GM18498 (cell line): ENCODE measurements around the gene TMEM170A.
"Not testable (repeated sequence)": the region's sequence is repeated elsewhere in the genome, so short reads cannot be mapped to it uniquely, and the experiment has no call there.

Experiments used
- ATAC-seq: cut with Tn5 transposase; IDR thresholded peaks from one replicate; pipeline ENCODE4 v1.9.1; 2021; ENCODE audit warnings: mild to moderate bottlenecking, moderate library complexity; ENCODE audit not compliant: unreplicated experiment

Gene TMEM170A, protein sequence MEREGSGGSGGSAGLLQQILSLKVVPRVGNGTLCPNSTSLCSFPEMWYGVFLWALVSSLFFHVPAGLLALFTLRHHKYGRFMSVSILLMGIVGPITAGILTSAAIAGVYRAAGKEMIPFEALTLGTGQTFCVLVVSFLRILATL

DNA sequence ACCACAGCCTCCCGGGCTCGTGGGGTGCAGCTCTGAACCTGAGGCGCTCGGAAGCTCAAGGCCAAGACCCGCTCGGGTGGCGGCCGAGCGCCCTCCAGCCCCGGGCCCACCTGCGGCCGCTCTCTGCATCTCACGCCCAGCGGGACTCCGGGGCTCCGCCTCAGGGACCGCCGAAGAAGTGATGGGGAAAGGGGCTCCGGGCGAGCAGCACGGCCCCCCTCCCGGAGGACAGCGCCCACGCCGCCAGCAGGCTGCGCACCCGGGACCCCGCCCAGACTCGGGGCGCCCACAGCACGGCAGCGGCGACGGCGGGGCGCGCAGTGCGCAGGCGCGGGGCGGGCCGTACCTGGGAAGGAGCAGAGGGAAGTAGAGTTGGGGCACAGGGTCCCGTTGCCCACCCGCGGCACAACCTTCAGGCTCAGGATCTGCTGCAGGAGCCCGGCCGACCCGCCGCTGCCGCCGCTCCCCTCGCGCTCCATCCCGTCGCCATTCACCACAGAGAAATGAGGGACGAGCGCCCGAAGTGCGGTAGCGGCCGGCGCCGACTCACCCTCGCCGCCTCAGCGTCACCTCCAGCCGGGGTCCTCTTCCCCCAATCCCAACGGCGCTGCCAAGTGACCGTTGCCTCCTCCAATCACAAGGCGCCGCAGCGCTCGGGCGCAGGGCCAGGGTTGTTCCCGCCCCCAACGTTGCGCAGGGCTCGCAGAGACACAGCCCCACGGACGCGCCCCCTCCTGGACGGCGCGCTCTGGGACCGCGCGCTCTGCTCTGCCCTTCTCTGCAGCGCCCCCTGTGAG lies at the start of gene TMEM170A:
TMEM170A (minus strand) TSS at position 568 of the 797 bp plus-strand sequence; CDS start at position 479, 89 bp downstream.
- ATAC-seq = peak; percentile 93

- no peak for ATAC-seq
These were observed 42.1 kb upstream of the TMEM170A start for GRCh38 chr16:75506574-75506973.

DNA sequence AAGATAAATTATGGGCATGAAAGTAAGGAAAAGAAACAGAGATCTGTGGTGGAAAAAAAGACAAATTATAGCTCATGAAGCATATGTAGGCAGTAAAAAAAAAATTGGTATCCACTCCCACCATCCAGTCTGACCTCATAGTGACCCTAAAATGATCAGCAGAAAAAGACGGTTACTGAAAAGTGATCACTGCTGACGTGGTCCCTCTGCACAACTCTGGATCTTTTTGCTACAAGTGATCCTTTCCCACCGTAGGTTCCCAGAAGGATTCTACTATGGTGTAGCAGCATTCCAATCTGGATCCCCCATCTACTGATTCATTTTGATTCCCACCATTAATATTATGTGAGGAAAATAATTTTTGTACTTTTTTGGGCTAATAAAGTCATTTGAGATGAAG lies 41.6 kb upstream of the TMEM170A start:
- no peak for ATAC-seq

- no peak for ATAC-seq
These were observed 39.3 kb upstream of the TMEM170A start for GRCh38 chr16:75503801-75504200.

- ATAC-seq = no peak
These were observed 38.6 kb upstream of the TMEM170A start for GRCh38 chr16:75502916-75503605.

GRCh38 chr16:75501820-75502219 lies 37.3 kb upstream of the TMEM170A start:
- ATAC-seq = not testable (repeated sequence)

GRCh38 chr16:75501359-75501758 lies 36.9 kb upstream of the TMEM170A start:
- no peak for ATAC-seq

GRCh38 chr16:75498605-75499322 lies 34.3 kb upstream of the TMEM170A start:
- not testable (repeated sequence) for ATAC-seq

- no peak for ATAC-seq
These were observed 33.1 kb upstream of the TMEM170A start for GRCh38 chr16:75497558-75497957.

DNA sequence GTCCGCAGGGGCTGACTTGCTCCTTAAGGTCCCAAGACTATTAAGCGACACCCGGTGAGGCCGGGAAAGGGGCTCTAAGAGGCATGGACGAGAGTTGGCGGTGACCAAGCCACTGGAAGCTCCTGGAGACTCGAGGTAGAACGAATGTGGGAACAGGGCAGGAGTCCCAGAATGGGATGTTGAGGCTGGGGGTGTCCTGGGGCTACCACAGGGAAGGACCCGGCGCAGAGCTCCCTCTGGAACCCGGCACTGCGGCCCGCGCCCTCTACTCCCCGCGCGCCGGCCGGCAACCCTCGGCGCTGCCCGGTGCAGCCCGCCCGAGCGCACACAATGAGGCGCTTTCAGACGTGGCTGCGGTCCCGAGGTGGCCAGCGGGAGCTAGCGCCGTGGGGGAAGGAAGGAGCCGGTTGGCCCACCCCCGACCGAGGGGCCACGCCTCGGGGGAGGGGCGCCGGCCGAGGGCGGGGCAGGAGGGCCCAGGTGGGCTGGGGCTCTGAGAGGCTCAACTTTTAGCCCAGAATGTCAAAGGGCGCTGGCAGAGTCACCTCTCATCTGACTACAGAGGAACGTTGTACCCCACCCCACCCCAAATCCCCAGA lies 30.7 kb upstream of the TMEM170A start, which contains the start of gene CHST6:
CHST6 (minus strand) TSS at position 366 of the 599 bp plus-strand sequence. CDS start 15,613 bp downstream, outside the sequence.
- peak; percentile 68 for ATAC-seq

GRCh38 chr16:75494661-75495075 lies 30.2 kb upstream of the TMEM170A start:
- no peak for ATAC-seq

- ATAC-seq = no peak
These were observed 29.7 kb upstream of the TMEM170A start for GRCh38 chr16:75494184-75494583.

DNA sequence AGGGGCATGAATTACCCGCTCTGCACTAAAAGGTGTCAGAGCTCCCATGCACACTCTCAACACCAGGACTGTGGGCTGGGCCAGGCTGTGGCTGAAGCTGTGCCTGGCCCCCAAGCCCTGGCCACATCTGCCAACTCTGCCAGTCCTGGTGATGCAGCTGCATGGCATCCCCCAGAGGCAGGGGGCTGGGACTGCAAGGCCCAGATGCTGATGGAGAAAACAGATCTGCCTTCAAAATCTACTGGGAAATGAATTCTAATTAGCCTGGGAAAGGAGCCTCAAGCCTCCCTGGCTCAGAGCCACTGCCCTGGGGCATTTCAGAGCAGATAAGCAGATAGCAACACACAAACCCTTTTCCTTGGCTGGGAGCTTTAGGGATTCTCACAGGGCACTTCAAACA lies 27.4 kb upstream of the TMEM170A start:
- ATAC-seq = peak; percentile 39

- ATAC-seq = no peak
These were observed 23.8 kb upstream of the TMEM170A start for GRCh38 chr16:75488322-75488721.

GRCh38 chr16:75486676-75487313 lies 22.3 kb upstream of the TMEM170A start:
- peak; percentile 73 for ATAC-seq

DNA sequence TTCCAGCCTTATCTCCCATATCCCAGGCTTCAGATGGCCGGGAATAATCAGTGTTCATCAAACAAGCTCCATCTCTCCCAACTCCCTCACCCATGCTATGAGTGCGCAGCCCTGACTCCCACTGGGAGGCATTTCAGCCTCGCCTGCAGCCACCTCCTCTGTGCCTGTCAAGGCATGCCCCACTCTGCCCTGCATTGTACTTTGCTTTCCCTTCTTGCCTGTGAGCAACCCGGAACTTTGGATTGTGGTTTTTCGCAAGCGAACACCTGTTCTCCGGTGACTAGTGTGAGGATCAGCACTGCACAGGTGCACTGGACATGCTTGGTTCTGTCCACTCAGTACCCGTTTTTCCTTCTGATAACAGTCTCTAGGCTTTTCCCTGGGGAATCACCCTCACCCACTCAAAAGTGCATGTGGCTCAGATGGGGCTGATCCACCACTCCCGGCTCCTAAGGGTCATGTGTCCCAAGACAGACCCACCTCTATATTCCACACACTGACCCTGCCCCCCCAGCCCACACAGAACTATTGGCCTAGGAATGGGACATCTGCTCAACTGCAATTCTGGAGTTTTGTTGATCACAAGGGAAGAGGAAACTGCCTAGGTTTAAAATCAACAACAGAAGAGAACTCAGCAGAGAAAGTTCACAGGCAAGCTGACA lies 21.7 kb upstream of the TMEM170A start:
- peak; percentile 18 for ATAC-seq

- ATAC-seq = peak; percentile 52
These were observed 20.9 kb upstream of the TMEM170A start for GRCh38 chr16:75485230-75486013.

DNA sequence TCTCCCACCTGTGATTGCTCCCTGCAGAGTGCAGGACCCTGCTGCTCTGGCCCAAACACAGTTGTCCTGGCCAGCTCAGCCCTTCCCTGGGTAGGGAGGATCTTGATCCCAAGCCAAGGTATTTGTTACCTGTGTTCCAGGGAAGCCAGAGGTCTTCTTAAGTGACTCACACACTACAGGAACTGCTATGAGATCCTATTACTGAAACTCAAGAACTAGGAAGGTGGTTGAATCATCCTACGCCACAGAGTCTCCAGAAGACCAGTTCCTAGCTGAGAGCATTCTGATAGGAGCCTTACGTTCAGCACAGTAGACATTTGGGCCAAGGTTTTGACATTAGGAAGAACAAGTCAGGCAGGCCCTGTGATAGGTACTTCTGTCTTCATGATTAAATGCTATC lies 18.7 kb upstream of the TMEM170A start:
- ATAC-seq = no peak
